Measurements from ENCODE around the gene ENO2. TPM values are rescaled to one million over a fixed set of nuclear protein-coding genes. Genes with fewer than 3 reads are reported as not detected.

ENO2 gene
- total and polyA plus RNA-seq, 3 donors from 2014 or later = 8.8 to 14.3 (median 8.9) TPM

DNA sequence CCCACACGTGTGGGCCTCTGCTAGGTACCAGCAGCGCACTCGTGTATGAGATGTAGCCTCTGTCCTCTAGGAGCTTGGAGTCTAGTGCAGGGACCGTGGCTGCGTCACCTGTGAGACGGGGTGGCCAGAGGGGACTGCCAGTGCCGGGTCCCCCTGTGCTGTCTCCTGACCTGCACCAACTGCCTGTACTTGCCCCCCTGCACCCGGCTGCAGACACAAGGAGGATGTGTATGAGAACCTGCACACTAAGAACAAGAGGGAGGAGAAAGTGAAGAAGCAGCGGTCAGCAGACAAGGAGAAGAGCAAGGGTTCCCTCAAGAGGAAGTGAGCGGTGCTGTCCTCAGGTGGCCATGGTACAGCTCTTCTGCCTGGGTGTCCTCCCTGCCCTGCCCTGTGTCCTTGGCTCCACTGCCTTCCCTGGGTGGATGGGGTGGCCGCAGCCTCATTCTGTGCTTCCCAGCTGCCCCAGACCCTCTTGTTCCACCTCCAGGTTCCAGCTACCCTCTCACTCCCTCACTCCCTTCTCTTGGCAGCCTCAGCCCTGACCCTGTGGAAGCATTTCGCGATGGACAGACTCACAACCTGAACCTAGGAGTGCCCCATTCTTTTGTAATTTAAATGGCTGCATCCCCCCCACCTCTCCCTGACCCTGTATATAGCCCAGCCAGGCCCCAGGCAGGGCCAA lies 46.4 kb downstream of the ENO2 start:
- H3K27ac ChIP-seq = peak overlapping the region; percentile 55 to 68
- H3K27me3 ChIP-seq = no peaks in the 10 kb centered on the region
- 57 to 68% methylated on average over 8 to 13 of the region's 13 CpGs for WGBS, 2 donors
- H3K4me1 ChIP-seq = peaks cover 25% of the 10 kb centered on the region
- intact Hi-C loops (cut with DNase I; ENCODE audit: low total_unique reads) = no loop called here
- H3K4me3 ChIP-seq = no peak overlapping the region
- H3K36me3 ChIP-seq (ENCODE audit: low read depth, missing control alignments) = no peaks in the 10 kb centered on the region
- H3K9me3 ChIP-seq = no peaks in the 10 kb centered on the region
- DNase-seq = peak; percentile 52
- TF ChIP-seq CTCF (IDR thresholded peaks at IDR 0.05) (peak in 2 of 3 experiments; percentile 1 to 18), POLR2A (IDR thresholded peaks at IDR 0.05) (no peak)

DNA sequence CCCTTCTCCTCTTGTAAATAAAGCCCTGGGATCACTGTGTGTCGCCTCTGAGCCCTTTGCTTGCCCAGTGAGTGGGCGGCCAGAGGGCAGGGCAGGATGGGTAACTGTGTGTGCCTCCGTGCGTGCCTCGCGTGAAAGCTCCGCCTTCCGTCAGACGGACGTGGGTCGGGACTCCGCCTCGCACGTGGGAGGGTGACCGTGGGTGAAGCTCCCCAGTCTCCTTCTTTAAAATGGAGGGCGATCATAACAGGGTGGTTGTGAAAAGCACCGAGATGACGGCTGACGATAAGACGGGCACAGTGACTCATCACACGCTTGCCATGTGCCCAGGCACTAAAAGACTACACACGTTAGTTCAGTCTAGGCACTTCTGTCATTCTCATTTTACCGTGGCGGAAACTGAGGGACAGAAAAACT lies 46.9 kb downstream of the ENO2 start:
- TF ChIP-seq POLR2A (IDR thresholded peaks at IDR 0.05) (no peak), CTCF (IDR thresholded peaks at IDR 0.05) (no peak)
- WGBS, 2 donors = 48 to 66% methylated on average over 18 to 24 of the region's 24 CpGs
- Histone ChIP-seq H3K36me3 (ENCODE audit: low read depth, missing control alignments) (no peaks in the 10 kb centered on the region), H3K27ac (peak overlapping the region; percentile 55 to 68), H3K9me3 (no peaks in the 10 kb centered on the region), H3K27me3 (no peaks in the 10 kb centered on the region), H3K4me1 (peaks cover 23% of the 10 kb centered on the region), H3K4me3 (no peak overlapping the region)
- intact Hi-C loops (cut with DNase I; ENCODE audit: low total_unique reads) = no loop called here
- peak; percentile 51 for DNase-seq

GRCh38 chr12:6961695-6962284 lies 47.4 kb downstream of the ENO2 start:
- WGBS, 2 donors = 35 to 38% methylated on average over 11 to 16 of the region's 16 CpGs
- no peak overlapping the region for H3K4me3 ChIP-seq

DNA sequence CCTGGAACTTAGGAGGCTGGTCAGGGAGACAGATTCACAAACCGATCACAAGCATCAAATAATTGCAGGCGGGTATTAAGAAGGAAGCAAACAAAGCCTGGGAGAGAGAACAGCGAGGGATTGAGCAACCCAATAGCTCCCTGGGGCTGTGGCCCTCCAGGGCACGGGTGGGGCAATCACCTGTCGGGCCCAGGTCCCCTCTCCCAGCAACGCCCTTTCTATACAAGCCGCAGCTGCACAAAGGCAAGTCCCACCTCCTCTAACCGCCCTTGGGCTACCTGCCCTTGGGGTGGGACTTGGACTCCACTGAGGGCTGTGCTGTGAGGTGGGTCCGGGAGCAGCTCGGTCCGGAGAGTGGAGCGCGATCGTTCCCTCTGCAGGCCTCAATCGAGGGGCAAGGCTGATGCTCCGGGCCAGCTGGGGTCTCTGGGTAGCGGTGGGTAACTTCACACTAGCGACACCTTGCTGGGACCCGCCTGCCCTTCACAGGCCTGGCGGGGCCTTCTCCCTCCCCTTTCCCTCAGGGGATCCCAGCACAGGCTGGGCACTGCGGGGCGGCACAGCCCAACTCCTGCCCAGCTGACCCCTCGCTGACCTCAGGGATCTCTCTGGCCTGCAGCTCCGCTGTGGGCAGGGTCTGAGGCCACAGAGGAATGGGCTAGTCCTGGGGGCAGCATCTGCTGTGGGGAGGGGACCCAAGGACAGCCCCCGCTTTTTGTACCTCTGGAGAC lies 48.1 kb downstream of the ENO2 start:
- DNase-seq = no peak
- Histone ChIP-seq H3K36me3 (ENCODE audit: low read depth, missing control alignments) (no peaks in the 10 kb centered on the region), H3K27me3 (no peaks in the 10 kb centered on the region), H3K9me3 (no peaks in the 10 kb centered on the region), H3K27ac (peak overlapping the region; percentile 55 to 68), H3K4me3 (no peak overlapping the region), H3K4me1 (peaks cover 22% of the 10 kb centered on the region)
- TF ChIP-seq POLR2A (IDR thresholded peaks at IDR 0.05) (no peak), CTCF (IDR thresholded peaks at IDR 0.05) (no peak)
- 85 to 90% methylated on average over 12 to 25 of the region's 25 CpGs for WGBS, 2 donors
- intact Hi-C loops (cut with DNase I; ENCODE audit: low total_unique reads) = no loop called here

More at GRCh38 chr12:6961695-6962284, 47.4 kb downstream of the ENO2 start:
- intact Hi-C loops (cut with DNase I; ENCODE audit: low total_unique reads) = no loop called here
- H3K9me3 ChIP-seq = no peaks in the 10 kb centered on the region
- peaks cover 22% of the 10 kb centered on the region for H3K4me1 ChIP-seq
- H3K27ac ChIP-seq = peak overlapping the region; percentile 55 to 68
- TF ChIP-seq POLR2A (IDR thresholded peaks at IDR 0.05) (no peak), CTCF (IDR thresholded peaks at IDR 0.05) (no peak)
- DNase-seq = peak; percentile 62
- H3K36me3 ChIP-seq (ENCODE audit: low read depth, missing control alignments) = no peaks in the 10 kb centered on the region
- H3K27me3 ChIP-seq = no peaks in the 10 kb centered on the region
